ENCODE results near the gene HELZ. TPM values are rescaled to one million over a fixed set of nuclear protein-coding genes. Genes with fewer than 3 reads are reported as not detected.
A peak's percentile ranks its signal among the peaks of the same experiment; 100 is the strongest.

Gene HELZ
- total RNA-seq, 1 donor from 2014 or later: 53.4 TPM

- Histone ChIP-seq H3K4me3 (ENCODE audit: insufficient read depth, low read depth, low read length) (no peak overlapping the region), H3K9ac (ENCODE audit: low read length) (no peak overlapping the region), H3K79me2 (ENCODE audit: insufficient read depth, low read length) (peaks cover 6% of the 10 kb centered on the region), H3K9me3 (ENCODE audit: insufficient read depth, low read depth, low read length) (no peaks in the 10 kb centered on the region), H3K27me3 (ENCODE audit: insufficient read depth, low read length) (no peaks in the 10 kb centered on the region), H4K20me1 (ENCODE audit: insufficient read depth, low read length) (peaks cover 6% of the 10 kb centered on the region), H3K27ac (ENCODE audit: low read depth, low read length) (peak overlapping the region; percentile 1), H2AFZ (ENCODE audit: low read depth, low read length) (no peak overlapping the region), H3K36me3 (ENCODE audit: insufficient read depth, low read length) (peaks cover 7% of the 10 kb centered on the region), H3K4me1 (ENCODE audit: insufficient read depth, low read length) (peaks cover 11% of the 10 kb centered on the region), H3K4me2 (ENCODE audit: low read length) (peak overlapping the region; percentile 34)
- no peaks in the 10 kb centered on the region for H3K27me3 Mint-ChIP-seq (ENCODE audit: low read depth, unreplicated experiment)
- TF ChIP-seq EZH2 (IDR thresholded peaks at IDR 0.05; ENCODE audit: insufficient read depth, low read length): no peak
- TF ChIP-seq CTCF (IDR thresholded peaks at IDR 0.05; ENCODE audit: insufficient read depth, low read depth, low read length): no peak
- H3K4me3 Mint-ChIP-seq (ENCODE audit: unreplicated experiment): no peak overlapping the region
- no peaks in the 10 kb centered on the region for H3K9me3 Mint-ChIP-seq (ENCODE audit: unreplicated experiment)
- H3K27ac Mint-ChIP-seq (ENCODE audit: unreplicated experiment): no peak overlapping the region
- FAIRE-seq (no peak), DNase-seq (ENCODE audit: low read depth) (peak; percentile 12)
- H3K4me1 Mint-ChIP-seq (ENCODE audit: low read depth, unreplicated experiment): peaks cover 37% of the 10 kb centered on the region
- peaks cover 8% of the 10 kb centered on the region for H3K36me3 Mint-ChIP-seq (ENCODE audit: low read depth, unreplicated experiment)
Measured at GRCh38 chr17:67137026-67137370, 108.0 kb downstream of the HELZ start.

- Mint-ChIP-seq H3K4me3 (ENCODE audit: unreplicated experiment) (no peak overlapping the region), H3K27me3 (ENCODE audit: low read depth, unreplicated experiment) (no peaks in the 10 kb centered on the region), H3K9me3 (ENCODE audit: unreplicated experiment) (no peaks in the 10 kb centered on the region), H3K4me1 (ENCODE audit: low read depth, unreplicated experiment) (peaks cover 37% of the 10 kb centered on the region), H3K36me3 (ENCODE audit: low read depth, unreplicated experiment) (peaks cover 8% of the 10 kb centered on the region), H3K27ac (ENCODE audit: unreplicated experiment) (peak overlapping the region; percentile 3)
- Histone ChIP-seq H3K9ac (ENCODE audit: low read length) (no peak overlapping the region), H3K36me3 (ENCODE audit: insufficient read depth, low read length) (peaks cover 7% of the 10 kb centered on the region), H3K9me3 (ENCODE audit: insufficient read depth, low read depth, low read length) (no peaks in the 10 kb centered on the region), H3K4me1 (ENCODE audit: insufficient read depth, low read length) (peaks cover 11% of the 10 kb centered on the region), H3K27ac (ENCODE audit: low read depth, low read length) (peak overlapping the region; percentile 1), H3K79me2 (ENCODE audit: insufficient read depth, low read length) (peaks cover 6% of the 10 kb centered on the region), H3K4me2 (ENCODE audit: low read length) (peak overlapping the region; percentile 34), H3K4me3 (ENCODE audit: insufficient read depth, low read depth, low read length) (no peak overlapping the region), H2AFZ (ENCODE audit: low read depth, low read length) (no peak overlapping the region), H3K27me3 (ENCODE audit: insufficient read depth, low read length) (no peaks in the 10 kb centered on the region), H4K20me1 (ENCODE audit: insufficient read depth, low read length) (peaks cover 6% of the 10 kb centered on the region)
- TF ChIP-seq CTCF (IDR thresholded peaks at IDR 0.05; ENCODE audit: insufficient read depth, low read depth, low read length): no peak
- TF ChIP-seq EZH2 (IDR thresholded peaks at IDR 0.05; ENCODE audit: insufficient read depth, low read length): no peak
- no peak for FAIRE-seq
- DNase-seq (ENCODE audit: low read depth): no peak
Measured at GRCh38 chr17:67136191-67137025, 108.6 kb downstream of the HELZ start.

- no peak for TF ChIP-seq EZH2 (IDR thresholded peaks at IDR 0.05; ENCODE audit: insufficient read depth, low read length)
- no peak for TF ChIP-seq CTCF (IDR thresholded peaks at IDR 0.05; ENCODE audit: insufficient read depth, low read depth, low read length)
- Histone ChIP-seq H3K4me1 (ENCODE audit: insufficient read depth, low read length) (no peaks in the 10 kb centered on the region), H3K27me3 (ENCODE audit: insufficient read depth, low read length) (no peaks in the 10 kb centered on the region), H3K27ac (ENCODE audit: low read depth, low read length) (no peak overlapping the region), H3K79me2 (ENCODE audit: insufficient read depth, low read length) (peaks cover 3% of the 10 kb centered on the region), H3K4me3 (ENCODE audit: insufficient read depth, low read depth, low read length) (no peak overlapping the region), H3K9ac (ENCODE audit: low read length) (no peak overlapping the region), H3K4me2 (ENCODE audit: low read length) (no peak overlapping the region), H2AFZ (ENCODE audit: low read depth, low read length) (no peak overlapping the region), H3K36me3 (ENCODE audit: insufficient read depth, low read length) (peaks cover 11% of the 10 kb centered on the region), H4K20me1 (ENCODE audit: insufficient read depth, low read length) (no peaks in the 10 kb centered on the region), H3K9me3 (ENCODE audit: insufficient read depth, low read depth, low read length) (no peaks in the 10 kb centered on the region)
- H3K9me3 Mint-ChIP-seq (ENCODE audit: unreplicated experiment): no peaks in the 10 kb centered on the region
- FAIRE-seq (no peak), DNase-seq (ENCODE audit: low read depth) (no peak)
- H3K27ac Mint-ChIP-seq (ENCODE audit: unreplicated experiment): no peak overlapping the region
- H3K36me3 Mint-ChIP-seq (ENCODE audit: low read depth, unreplicated experiment): peaks cover 6% of the 10 kb centered on the region
- H3K27me3 Mint-ChIP-seq (ENCODE audit: low read depth, unreplicated experiment): no peaks in the 10 kb centered on the region
- no peak overlapping the region for H3K4me3 Mint-ChIP-seq (ENCODE audit: unreplicated experiment)
- peaks cover 17% of the 10 kb centered on the region for H3K4me1 Mint-ChIP-seq (ENCODE audit: low read depth, unreplicated experiment)
Measured at GRCh38 chr17:67133161-67133560, 111.8 kb downstream of the HELZ start.
